GM10266 (cell line): ENCODE measurements around the gene KRTCAP3.
"Not testable (repeated sequence)": the region's sequence is repeated elsewhere in the genome, so short reads cannot be mapped to it uniquely, and the experiment has no call there.

Experiments
- DNase-seq: peaks from one replicate; pipeline ENCODE4 v3.0.0; 2012; ENCODE audit errors: extremely low spot score
- TF ChIP-seq, protein P1 (sequence below): IDR thresholded peaks from 2 replicates; pipeline ENCODE4 v1.5.1; 2012; ENCODE audit warnings: mild to moderate bottlenecking, low read depth; ENCODE audit not compliant: control insufficient read depth, insufficient read depth; ENCODE audit errors: missing control alignments

KRTCAP3 gene

DNA sequence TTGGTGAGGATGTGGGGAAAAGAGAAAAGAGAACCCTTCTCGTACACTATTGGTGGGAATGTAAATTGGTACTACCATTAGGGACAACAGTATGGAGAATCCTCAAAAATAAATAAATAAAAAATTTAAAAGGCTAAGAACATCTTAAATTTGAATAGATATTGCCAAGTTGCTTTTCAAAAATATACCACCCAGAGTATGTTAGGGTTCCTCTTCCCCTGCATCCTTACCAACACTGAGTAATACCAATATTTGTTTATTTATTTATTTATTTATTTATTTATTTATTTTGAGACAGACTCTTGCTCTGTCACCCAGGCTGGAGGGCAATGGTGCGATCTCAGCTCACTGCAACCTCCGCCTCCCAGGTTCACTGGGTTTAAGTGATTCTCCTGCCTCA lies 19.2 kb upstream of the KRTCAP3 start:
- DNase-seq = no peak
- TF ChIP-seq, protein P1, sequence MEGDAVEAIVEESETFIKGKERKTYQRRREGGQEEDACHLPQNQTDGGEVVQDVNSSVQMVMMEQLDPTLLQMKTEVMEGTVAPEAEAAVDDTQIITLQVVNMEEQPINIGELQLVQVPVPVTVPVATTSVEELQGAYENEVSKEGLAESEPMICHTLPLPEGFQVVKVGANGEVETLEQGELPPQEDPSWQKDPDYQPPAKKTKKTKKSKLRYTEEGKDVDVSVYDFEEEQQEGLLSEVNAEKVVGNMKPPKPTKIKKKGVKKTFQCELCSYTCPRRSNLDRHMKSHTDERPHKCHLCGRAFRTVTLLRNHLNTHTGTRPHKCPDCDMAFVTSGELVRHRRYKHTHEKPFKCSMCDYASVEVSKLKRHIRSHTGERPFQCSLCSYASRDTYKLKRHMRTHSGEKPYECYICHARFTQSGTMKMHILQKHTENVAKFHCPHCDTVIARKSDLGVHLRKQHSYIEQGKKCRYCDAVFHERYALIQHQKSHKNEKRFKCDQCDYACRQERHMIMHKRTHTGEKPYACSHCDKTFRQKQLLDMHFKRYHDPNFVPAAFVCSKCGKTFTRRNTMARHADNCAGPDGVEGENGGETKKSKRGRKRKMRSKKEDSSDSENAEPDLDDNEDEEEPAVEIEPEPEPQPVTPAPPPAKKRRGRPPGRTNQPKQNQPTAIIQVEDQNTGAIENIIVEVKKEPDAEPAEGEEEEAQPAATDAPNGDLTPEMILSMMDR = no peak

DNA sequence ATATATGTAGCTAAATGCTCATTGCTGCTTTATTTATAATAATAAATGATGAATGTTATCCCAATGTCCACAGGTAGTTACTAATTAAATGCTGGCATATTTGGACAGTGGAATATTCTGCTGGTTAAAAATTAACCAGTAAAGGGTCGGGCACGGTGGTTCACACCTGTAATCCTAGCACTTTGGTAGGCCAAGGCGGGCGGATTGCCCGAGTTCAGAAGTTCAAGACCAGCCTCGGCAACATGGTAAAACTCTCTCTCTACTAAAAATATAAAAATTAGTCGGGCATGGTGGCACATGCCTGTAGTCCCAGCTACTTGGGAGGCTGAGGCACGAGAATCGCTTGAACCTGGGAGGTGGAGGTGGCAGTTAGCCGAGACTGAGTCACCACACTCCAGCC lies 17.1 kb upstream of the KRTCAP3 start:
- DNase-seq = not testable (repeated sequence)

DNA sequence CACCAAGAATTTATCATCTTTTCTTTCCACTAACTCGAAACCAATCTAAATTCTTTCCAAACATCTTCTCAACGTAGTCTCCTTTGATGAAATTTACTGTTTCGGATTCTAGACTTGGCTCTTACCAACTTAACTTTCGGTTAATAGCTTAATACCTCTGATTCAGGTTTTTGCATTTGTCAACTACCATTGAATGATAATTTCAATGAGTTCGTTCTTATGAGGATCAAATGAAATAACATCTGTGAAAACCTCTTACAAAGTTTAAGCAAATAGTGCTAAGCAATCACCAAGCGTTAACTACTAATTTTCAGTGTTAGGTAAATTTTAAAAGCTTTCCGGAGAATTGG lies 14.3 kb upstream of the KRTCAP3 start:
- no peak for DNase-seq
- TF ChIP-seq, protein P1 = no peak

DNA sequence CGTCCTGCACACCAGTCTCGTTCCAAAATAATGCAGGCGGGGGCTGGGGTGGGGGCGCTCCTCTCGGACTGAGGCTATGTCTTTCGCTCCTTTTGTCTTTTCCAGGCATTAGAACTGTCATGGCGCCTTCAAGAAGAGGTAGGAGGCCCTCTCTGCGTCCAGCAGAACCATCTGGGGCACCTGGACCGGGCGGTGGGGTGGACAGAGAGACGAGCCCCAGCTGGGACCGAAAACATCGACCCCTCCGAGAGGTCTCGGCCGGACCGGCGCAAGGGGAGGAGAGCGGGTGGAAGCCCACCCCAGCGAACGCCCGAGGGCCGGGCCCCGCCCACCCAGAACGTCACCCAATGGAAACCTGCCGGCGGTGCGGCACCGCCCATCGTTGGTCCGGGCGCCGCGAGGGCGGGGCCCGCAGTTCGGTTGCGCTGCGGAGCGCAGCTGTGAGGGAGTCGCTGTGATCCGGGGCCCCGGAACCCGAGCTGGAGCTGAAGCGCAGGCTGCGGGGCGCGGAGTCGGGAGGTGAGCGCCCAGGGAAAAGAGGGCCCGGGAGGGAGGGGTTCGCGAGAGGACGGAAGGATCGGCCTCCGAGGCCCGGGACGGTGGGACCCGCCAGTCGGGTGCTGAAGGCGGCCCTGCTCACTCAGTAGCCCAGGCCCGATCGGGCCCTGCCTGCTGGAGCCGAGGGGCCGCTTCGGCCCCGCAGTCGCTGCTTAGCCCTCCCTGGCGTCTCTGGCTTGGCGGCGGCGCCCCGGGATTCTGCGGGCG lies 13.8 kb upstream of the KRTCAP3 start, which contains the start of gene NRBP1:
Gene NRBP1, plus strand, starts transcription at position 419 of the 765 bp plus-strand sequence. CDS start 4,643 bp downstream, outside the sequence.
- peak; percentile 94 for DNase-seq
- TF ChIP-seq, protein P1 = peak; percentile 9

DNA sequence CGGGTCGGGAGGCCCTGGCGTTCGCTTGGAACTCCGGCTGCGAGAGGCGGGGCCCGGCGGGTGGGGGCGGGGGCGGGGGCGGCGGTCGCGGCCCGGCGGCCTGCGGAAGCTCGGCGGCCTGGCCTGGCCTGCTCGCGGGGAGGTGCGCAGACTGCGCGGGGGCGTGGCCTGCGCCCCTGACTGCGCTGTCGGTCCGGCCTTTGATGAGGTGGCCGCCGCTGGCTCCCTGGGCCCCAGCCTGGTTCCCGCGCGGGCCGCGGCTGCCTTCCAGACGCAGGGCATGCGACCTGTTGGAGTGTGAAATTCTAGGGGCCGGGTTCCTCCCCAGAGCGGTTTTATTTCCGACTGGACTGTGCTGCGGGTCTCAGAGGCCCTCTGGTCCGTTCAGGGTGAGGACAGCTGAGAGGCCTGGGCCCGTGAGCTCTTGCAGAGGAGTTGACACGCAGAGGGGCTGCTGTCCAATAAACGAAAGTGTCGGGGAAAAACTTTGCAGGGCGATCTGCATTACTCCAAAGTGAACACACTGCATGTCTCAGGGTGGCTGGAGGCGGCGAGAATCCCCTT lies 13.1 kb upstream of the KRTCAP3 start:
- DNase-seq = peak; percentile 93

DNA sequence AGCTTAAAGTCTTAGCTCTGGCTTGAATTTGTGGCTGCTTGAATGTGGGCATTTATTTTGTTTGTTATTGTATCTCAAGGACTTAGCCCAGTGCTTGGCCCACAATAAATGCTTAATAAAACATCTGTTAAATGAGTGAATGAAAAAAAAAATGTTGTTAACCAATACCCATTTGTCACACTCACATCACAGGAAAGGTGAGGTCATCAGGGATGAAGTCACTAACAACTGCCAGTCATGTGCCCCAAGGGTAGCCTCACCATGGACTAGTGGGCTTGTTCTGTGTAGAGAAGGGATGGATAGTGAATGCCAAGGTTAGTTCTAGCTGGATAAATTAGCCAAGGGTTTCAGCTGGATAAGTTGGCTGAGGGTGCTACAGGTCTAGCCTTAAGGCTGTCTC lies 10.8 kb upstream of the KRTCAP3 start:
- DNase-seq = no peak
- TF ChIP-seq, protein P1 = no peak

More for the DNA sequence above, 13.1 kb upstream of the KRTCAP3 start:
- TF ChIP-seq, protein P1 = no peak

DNA sequence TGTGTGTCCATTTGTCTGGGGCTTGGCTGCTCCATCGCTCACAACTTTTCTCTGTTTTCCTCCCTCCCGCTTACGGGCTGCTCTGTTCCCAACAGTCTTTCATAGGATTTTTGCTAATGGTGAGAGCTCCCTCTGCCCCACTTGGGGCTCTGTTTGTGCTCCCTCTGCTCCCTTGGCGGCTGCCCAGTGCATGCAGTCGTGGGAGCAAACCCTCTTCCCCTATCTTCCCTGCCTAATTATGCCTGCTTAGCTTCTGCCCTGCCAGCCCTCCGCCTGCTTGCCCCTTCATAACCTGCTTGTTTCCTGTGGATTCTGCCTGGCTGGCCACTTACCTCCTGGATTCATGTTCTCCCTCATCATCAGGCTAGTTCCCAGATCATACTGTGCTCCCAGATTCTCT lies 6.6 kb upstream of the KRTCAP3 start:
- TF ChIP-seq, protein P1 = no peak
- DNase-seq = no peak
